Measurements from ENCODE around the gene OSBPL5.

OSBPL5 gene

DNA sequence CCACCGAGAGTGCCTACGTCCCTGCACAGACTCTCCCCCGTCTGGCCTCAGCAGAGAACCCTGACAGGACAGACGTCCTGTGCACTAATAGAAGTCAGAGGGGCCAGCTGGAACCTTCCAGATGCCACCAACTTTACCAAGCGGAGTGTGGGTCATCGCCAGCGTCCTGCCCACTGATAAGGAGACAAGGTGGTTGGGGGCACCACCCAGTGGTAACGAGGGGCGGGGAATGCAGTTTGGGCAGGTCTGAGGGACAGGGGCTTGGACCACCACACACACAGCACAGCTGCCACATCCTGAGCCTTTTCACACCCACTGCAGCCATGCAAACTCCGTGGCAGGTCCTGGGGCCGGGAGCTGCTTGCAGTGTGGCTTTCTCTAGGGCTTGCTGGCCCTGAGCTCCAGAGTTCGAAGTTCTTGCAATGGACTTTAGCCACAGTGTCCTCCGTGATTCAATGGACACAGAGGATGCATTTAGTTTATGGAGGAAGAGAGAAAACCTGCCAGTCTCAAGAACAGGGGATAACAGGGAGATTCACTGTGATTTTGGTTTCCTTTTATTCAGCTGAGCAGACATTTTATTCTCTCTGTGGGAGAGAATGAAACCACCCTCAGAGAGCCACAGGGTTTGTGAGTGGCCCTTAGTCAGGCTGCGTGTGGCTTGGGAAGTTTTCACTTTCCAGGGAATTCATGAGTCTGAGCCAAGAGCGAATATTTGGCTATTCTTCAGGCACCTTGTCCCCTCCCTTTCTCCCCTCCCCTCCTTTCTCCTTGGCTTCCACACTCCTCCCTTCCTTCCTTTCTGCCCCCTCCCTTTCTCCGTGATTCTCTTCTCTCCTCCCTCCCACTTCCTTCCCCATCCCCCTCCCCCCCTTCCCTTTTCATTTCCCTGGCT is 40.4 kb upstream of the OSBPL5 start:
- peaks cover 11% of the 10 kb centered on the region; the same call in 1 of the 2 replicates for H3K9me3 ChIP-seq (ENCODE audit: insufficient read depth, low read length)
- no peak for TF ChIP-seq SUZ12 (IDR thresholded peaks at IDR 0.05; ENCODE audit: extremely low read depth, insufficient read depth, insufficient read length)
- no peak for TF ChIP-seq YY1 (IDR thresholded peaks at IDR 0.05; ENCODE audit: insufficient read depth, insufficient read length)
- TF ChIP-seq ZNF274 (IDR thresholded peaks at IDR 0.05; ENCODE audit: low read depth, low read length), result no peak
- peaks cover 11% of the 10 kb centered on the region for H3K4me1 ChIP-seq (ENCODE audit: insufficient read depth, insufficient read length)
- peak overlapping the region; percentile 25 for H3K9ac ChIP-seq (ENCODE audit: insufficient read length, low read depth)
- DNase-seq (ENCODE audit: low read depth, low spot score), result no peak
- H3K36me3 ChIP-seq (ENCODE audit: insufficient read depth, insufficient read length, low read length), result no peaks in the 10 kb centered on the region
- H3K27me3 ChIP-seq (ENCODE audit: insufficient read depth, insufficient read length), result peaks cover 71% of the 10 kb centered on the region
- no peak overlapping the region for H3K4me3 ChIP-seq (ENCODE audit: insufficient read length, low read depth)

DNA sequence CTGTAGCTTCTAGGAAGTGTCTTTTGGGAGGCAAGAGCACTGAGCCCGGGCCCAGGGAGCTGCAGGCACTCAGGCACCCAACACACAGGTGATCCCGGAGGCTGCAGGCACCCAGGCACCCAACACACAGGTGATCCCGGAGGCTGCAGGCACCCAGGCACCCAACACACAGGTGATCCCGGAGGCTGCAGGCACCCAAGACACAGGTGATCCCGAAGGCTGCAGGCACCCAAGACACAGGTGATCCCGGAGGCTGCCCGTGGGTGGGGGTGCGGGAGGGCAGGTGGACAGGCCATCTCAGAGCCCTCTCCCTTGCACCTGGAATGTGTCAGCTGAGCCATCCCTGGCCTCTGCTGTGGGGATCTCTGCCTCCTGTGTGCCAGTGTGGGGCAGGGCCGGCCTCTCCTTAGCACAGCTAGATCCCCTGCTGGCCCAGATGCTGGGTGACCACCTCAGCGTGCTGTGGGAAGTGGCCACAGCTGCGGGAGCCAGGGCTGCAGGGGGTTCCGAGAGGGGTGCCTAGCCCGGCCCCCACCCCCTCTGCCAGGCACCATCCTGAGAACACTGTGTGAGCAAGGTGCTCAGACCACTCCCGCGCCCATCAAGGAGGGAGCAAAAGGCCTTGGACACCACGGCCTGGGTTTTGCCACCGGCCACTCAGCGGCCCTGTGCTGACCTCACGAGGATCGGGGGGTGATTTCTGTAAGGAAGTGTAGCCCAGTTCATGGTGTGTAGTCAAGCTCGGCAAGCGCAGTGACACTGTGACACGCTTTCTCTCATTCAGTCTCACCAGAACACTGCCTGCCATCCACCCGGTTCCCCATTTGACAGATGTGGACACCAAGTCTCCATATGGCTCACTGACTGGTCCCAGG is 39.3 kb upstream of the OSBPL5 start:
- TF ChIP-seq SUZ12 (IDR thresholded peaks at IDR 0.05; ENCODE audit: extremely low read depth, insufficient read depth, insufficient read length) (no peak), YY1 (IDR thresholded peaks at IDR 0.05; ENCODE audit: insufficient read depth, insufficient read length) (no peak), ZNF274 (IDR thresholded peaks at IDR 0.05; ENCODE audit: low read depth, low read length) (no peak)
- Histone ChIP-seq H3K9ac (ENCODE audit: insufficient read length, low read depth) (no peak overlapping the region), H3K4me3 (ENCODE audit: insufficient read length, low read depth) (no peak overlapping the region), H3K36me3 (ENCODE audit: insufficient read depth, insufficient read length, low read length) (no peaks in the 10 kb centered on the region), H3K9me3 (ENCODE audit: insufficient read depth, low read length) (peaks cover 9% of the 10 kb centered on the region; the same call in 1 of the 2 replicates), H3K4me1 (ENCODE audit: insufficient read depth, insufficient read length) (peaks cover 15% of the 10 kb centered on the region), H3K27me3 (ENCODE audit: insufficient read depth, insufficient read length) (peaks cover 67% of the 10 kb centered on the region)
- no peak for DNase-seq (ENCODE audit: low read depth, low spot score)

DNA sequence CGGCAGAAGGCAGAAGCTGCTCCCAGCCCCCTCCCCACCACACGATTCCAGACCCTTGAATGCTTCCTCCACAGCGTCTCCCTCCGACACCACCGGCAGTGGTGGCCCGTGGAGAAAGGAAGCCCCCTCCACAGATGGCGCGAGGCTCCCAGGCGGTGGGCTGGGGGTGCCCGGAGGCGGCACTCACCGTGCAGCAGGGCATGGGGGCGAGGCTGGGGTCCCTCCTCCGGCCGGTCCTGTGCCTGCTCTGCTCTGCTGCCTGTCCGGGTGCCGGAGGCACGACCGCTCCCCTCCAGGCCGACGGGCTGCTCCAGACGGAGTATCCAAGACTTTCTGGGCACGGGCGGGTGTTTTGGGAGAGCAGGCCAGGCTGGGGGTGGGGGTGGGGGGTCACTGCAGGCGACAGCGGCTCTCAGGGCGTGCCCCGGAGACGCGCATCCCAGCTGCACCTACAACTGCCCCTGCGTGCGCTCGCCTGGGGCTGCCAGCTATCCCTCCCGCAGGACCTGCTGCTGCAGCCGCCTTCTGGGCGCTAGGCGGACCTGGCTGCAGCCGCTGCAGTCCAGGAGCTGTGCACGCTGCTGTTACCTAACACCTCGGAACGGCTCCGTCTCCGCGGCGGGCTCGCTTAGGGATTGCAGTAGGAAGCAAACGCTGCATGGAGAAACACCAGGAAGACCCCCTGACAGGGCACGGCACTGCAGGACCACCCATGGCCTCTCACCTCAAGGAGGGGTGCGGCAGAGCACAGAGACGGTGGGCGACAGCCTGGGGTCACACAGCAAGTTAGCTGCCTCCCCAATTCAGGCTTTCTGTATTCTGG is 38.3 kb upstream of the OSBPL5 start:
- H3K4me3 ChIP-seq (ENCODE audit: insufficient read length, low read depth), result peak overlapping the region; percentile 22
- H3K9ac ChIP-seq (ENCODE audit: insufficient read length, low read depth), result peak overlapping the region; percentile 76
- peaks cover 15% of the 10 kb centered on the region for H3K4me1 ChIP-seq (ENCODE audit: insufficient read depth, insufficient read length)
- DNase-seq (ENCODE audit: low read depth, low spot score), result no peak
- peaks cover 58% of the 10 kb centered on the region for H3K27me3 ChIP-seq (ENCODE audit: insufficient read depth, insufficient read length)
- TF ChIP-seq ZNF274 (IDR thresholded peaks at IDR 0.05; ENCODE audit: low read depth, low read length) (no peak), YY1 (IDR thresholded peaks at IDR 0.05; ENCODE audit: insufficient read depth, insufficient read length) (no peak), SUZ12 (IDR thresholded peaks at IDR 0.05; ENCODE audit: extremely low read depth, insufficient read depth, insufficient read length) (no peak)
- H3K36me3 ChIP-seq (ENCODE audit: insufficient read depth, insufficient read length, low read length), result no peaks in the 10 kb centered on the region
- peaks cover 9% of the 10 kb centered on the region; the same call in 1 of the 2 replicates for H3K9me3 ChIP-seq (ENCODE audit: insufficient read depth, low read length)

DNA sequence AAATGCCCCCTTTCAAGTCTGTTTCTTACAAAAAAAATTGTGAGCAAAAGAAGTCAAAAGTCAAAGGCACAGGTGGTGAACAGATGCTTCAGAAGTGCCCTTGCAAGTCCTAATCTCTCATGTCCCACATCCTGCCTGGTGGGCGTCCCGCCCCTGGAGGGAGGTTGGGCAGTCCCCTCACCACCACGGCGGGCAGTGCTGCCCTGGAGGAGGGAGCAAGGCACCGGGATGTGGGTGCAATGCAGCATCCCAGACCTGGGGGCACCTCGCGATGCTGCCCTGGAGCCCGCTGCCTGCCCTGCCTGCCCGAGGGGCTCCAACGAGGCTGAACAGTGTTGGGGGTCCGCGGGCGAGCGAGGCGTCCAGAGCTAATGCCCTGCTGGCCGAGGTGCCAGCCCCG is 37.6 kb upstream of the OSBPL5 start:
- H3K36me3 ChIP-seq (ENCODE audit: insufficient read depth, insufficient read length, low read length), result no peaks in the 10 kb centered on the region
- peaks cover 51% of the 10 kb centered on the region for H3K27me3 ChIP-seq (ENCODE audit: insufficient read depth, insufficient read length)
- H3K4me3 ChIP-seq (ENCODE audit: insufficient read length, low read depth), result no peak overlapping the region
- peaks cover 9% of the 10 kb centered on the region; the same call in 1 of the 2 replicates for H3K9me3 ChIP-seq (ENCODE audit: insufficient read depth, low read length)
- DNase-seq (ENCODE audit: low read depth, low spot score), result no peak
- no peak for TF ChIP-seq SUZ12 (IDR thresholded peaks at IDR 0.05; ENCODE audit: extremely low read depth, insufficient read depth, insufficient read length)
- no peak for TF ChIP-seq ZNF274 (IDR thresholded peaks at IDR 0.05; ENCODE audit: low read depth, low read length)
- no peak for TF ChIP-seq YY1 (IDR thresholded peaks at IDR 0.05; ENCODE audit: insufficient read depth, insufficient read length)
- H3K9ac ChIP-seq (ENCODE audit: insufficient read length, low read depth), result peak overlapping the region; percentile 76
- peaks cover 15% of the 10 kb centered on the region for H3K4me1 ChIP-seq (ENCODE audit: insufficient read depth, insufficient read length)

DNA sequence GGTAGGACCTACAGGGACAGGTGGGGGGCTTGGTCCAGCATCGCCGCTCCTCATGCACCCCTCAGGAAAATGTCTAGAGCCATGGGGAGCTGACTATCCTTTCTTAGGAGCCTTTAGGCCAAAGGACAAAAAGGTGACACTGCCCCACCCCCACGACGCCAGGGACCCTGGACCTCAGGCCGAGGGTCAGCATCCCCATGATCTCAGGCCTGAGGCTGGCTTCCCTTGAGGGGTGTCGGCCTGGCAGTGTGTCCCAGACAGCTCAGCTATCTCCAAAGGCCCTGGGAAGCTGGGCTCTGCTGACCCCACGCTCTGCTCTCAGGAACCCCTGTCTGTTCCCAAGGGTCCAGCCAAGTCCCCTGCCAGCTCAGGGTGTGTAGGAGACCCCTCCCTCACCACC is 37.2 kb upstream of the OSBPL5 start:
- DNase-seq (ENCODE audit: low read depth, low spot score), result no peak
- Histone ChIP-seq H3K4me3 (ENCODE audit: insufficient read length, low read depth) (no peak overlapping the region), H3K27me3 (ENCODE audit: insufficient read depth, insufficient read length) (peaks cover 48% of the 10 kb centered on the region), H3K36me3 (ENCODE audit: insufficient read depth, insufficient read length, low read length) (no peaks in the 10 kb centered on the region), H3K9ac (ENCODE audit: insufficient read length, low read depth) (no peak overlapping the region), H3K4me1 (ENCODE audit: insufficient read depth, insufficient read length) (peaks cover 15% of the 10 kb centered on the region), H3K9me3 (ENCODE audit: insufficient read depth, low read length) (peaks cover 9% of the 10 kb centered on the region; the same call in 1 of the 2 replicates)
- TF ChIP-seq SUZ12 (IDR thresholded peaks at IDR 0.05; ENCODE audit: extremely low read depth, insufficient read depth, insufficient read length), result no peak

DNA sequence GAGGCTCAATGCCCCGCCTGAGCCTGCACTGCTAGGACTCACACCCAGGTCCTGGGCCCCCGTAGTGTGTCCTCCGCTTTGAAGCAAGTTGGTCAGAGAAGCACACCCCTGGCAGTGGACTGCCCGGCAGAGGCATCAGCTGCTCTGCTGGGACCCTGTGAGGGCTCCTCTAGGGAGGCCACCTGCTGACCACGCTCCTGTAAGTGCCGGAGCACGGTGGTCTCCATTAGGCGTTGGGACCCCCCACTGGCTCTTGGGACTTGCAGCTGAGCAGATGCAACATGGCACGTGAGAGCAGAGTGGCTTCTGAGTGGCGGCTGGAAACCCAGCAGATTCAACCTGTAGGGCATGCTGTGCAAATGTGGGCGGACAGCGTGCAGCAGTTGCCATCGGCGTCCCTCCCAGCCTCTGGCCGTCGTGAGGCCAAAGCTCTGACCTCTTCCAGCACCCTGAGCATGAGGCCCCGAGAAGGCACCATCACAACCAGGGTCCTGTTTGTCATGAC is 36.6 kb upstream of the OSBPL5 start:
- no peak for DNase-seq (ENCODE audit: low read depth, low spot score)

More for the DNA sequence above, 36.6 kb upstream of the OSBPL5 start:
- H3K9me3 ChIP-seq (ENCODE audit: insufficient read depth, low read length), result peaks cover 9% of the 10 kb centered on the region; the same call in 1 of the 2 replicates
- no peak overlapping the region for H3K4me3 ChIP-seq (ENCODE audit: insufficient read length, low read depth)
- H3K27me3 ChIP-seq (ENCODE audit: insufficient read depth, insufficient read length), result peaks cover 42% of the 10 kb centered on the region
- peaks cover 15% of the 10 kb centered on the region for H3K4me1 ChIP-seq (ENCODE audit: insufficient read depth, insufficient read length)
- TF ChIP-seq SUZ12 (IDR thresholded peaks at IDR 0.05; ENCODE audit: extremely low read depth, insufficient read depth, insufficient read length) (no peak), YY1 (IDR thresholded peaks at IDR 0.05; ENCODE audit: insufficient read depth, insufficient read length) (no peak), ZNF274 (IDR thresholded peaks at IDR 0.05; ENCODE audit: low read depth, low read length) (no peak)
- no peak overlapping the region for H3K9ac ChIP-seq (ENCODE audit: insufficient read length, low read depth)
- H3K36me3 ChIP-seq (ENCODE audit: insufficient read depth, insufficient read length, low read length), result no peaks in the 10 kb centered on the region
